GM12878 (cell line): Measurements from ENCODE around the gene ZMIZ1.

Source experiments
- DPF2 ChIP-seq: fragments of 450-650 bp; IDR thresholded peaks from 2 replicates; pipeline ENCODE4 v1.6.1; 2017; ENCODE audit warnings: mild to moderate bottlenecking
- PKNOX1 ChIP-seq: fragments of 450-650 bp; IDR thresholded peaks from 2 replicates; pipeline ENCODE4 v1.6.1; 2016; ENCODE audit warnings: mild to moderate bottlenecking
- SREBF1 ChIP-seq: IDR thresholded peaks from 2 replicates; pipeline ENCODE4 v1.6.1; 2012; ENCODE audit warnings: mild to moderate bottlenecking, low read length
- SRF ChIP-seq, 2 experiments: IDR thresholded peaks; 2 replicates each; pipeline ENCODE4 v1.6.1; 2011; ENCODE audit warnings: low read depth in 2 of 2, low read length in 2 of 2, mild to moderate bottlenecking in 1 of 2, moderate library complexity in 1 of 2
- ZNF274 ChIP-seq: IDR thresholded peaks from one replicate; pipeline ENCODE4 v1.8.0; 2011; ENCODE audit not compliant: insufficient read length, insufficient read depth
- TF ChIP-seq, protein P1 (sequence below), 3 experiments: IDR thresholded peaks in 2 of 3; conservative IDR thresholded peaks in 1 of 3; 2 replicates each; pipeline ENCODE4 v1.5.1; 2011; ENCODE audit warnings: low read depth in 3 of 3, low read length in 3 of 3, mild to moderate bottlenecking in 3 of 3, control low read depth in 2 of 3, moderate library complexity in 2 of 3, inconsistent platforms in 1 of 3, mixed read lengths in 1 of 3; ENCODE audit not compliant: control insufficient read depth in 2 of 3, insufficient read depth in 1 of 3; ENCODE audit errors: extremely low read depth in 1 of 3

GRCh38 chr10:79079054-79079397 is 10.3 kb downstream of the ZMIZ1 start:
- TF ChIP-seq DPF2 (no peak), SRF (IDR thresholded peaks at IDR 0.05; ENCODE audit: low read depth in 2 of 2, low read length in 2 of 2) (no peak), PKNOX1 (no peak), ZNF274 (no peak), SREBF1 (no peak)
- TF ChIP-seq, protein P1, sequence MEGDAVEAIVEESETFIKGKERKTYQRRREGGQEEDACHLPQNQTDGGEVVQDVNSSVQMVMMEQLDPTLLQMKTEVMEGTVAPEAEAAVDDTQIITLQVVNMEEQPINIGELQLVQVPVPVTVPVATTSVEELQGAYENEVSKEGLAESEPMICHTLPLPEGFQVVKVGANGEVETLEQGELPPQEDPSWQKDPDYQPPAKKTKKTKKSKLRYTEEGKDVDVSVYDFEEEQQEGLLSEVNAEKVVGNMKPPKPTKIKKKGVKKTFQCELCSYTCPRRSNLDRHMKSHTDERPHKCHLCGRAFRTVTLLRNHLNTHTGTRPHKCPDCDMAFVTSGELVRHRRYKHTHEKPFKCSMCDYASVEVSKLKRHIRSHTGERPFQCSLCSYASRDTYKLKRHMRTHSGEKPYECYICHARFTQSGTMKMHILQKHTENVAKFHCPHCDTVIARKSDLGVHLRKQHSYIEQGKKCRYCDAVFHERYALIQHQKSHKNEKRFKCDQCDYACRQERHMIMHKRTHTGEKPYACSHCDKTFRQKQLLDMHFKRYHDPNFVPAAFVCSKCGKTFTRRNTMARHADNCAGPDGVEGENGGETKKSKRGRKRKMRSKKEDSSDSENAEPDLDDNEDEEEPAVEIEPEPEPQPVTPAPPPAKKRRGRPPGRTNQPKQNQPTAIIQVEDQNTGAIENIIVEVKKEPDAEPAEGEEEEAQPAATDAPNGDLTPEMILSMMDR (IDR thresholded peaks at IDR 0.05 in 2 of 3, conservative IDR thresholded peaks at IDR 0.05 in 1 of 3; ENCODE audit: control insufficient read depth in 2 of 3, extremely low read depth in 1 of 3, insufficient read depth in 1 of 3, low read depth in 3 of 3, low read length in 3 of 3) = no peak
